Stimulated activated CD4-positive, alpha-beta T cell treated with anti-CD3 and anti-CD28 coated beads, Interleukin-15, amount 100 ng/mL, for 1 hour (primary cell): ENCODE data around the gene IGFL4.
A peak's percentile ranks its signal among the peaks of the same experiment; 100 is the strongest.

ENCODE experiments used
- DNase-seq, 2 donors: peaks; one replicate each; pipeline ENCODE4 v3.0.0-alpha.2; 2020; ENCODE audit warnings: low read depth in 1 of 2, low spot score in 1 of 2

IGFL4 gene

DNA sequence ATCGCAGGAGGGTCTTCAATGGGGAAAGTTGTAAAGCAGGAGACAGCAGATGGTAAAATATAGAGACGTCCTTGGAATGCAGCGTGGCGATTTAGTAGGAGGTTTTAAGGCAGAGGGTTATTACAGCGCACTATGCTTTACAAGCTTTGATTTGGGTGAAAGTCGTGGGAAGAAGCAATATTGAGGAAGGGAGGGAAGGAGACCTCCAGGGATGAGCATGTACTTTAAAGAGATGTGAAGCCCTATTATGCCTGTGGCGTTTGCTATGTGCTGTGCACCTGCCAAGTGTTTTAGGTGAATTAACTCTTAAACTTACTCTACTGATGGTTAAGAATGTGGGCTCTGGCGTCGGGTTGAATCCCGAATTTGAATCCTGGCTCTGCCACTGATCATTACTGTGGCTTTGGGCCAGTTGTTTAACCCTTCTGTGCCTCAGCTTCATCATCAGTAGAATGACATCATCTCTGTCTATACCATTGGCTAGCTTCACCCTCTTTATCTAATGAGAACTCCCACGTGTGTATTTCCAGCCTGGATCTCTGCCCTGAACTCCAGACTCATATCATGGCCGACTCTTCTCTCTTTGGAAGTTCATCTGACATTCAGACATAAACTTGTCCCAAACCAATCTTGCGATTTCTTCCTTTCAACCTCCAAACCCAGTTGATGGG, 45.0 kb downstream of the IGFL4 start:
- no peak for DNase-seq

- peak; percentile 83 to 94 for DNase-seq
Observed at GRCh38 chr19:45994998-45995714, 45.6 kb downstream of the IGFL4 start, which contains the start of gene CCDC61. Gene CCDC61, plus strand, starts transcription at chr19:45995467. Its CDS starts 7,552 bp downstream, at chr19:46003019.

- DNase-seq, result no peak
Observed at GRCh38 chr19:45994456-45994997, 46.3 kb downstream of the IGFL4 start.

- DNase-seq, result no peak
Observed at GRCh38 chr19:45990113-45990728, 50.6 kb downstream of the IGFL4 start.
